Activated naive CD4-positive, alpha-beta T cell treated with anti-CD3 and anti-CD28 coated beads for 36 hours (primary cell): ENCODE results near the gene ZNF385C. TPM values are rescaled to one million over a fixed set of nuclear protein-coding genes. Genes with fewer than 3 reads are reported as not detected.
"Not testable (repeated sequence)": the region's sequence is repeated elsewhere in the genome, so short reads cannot be mapped to it uniquely, and the experiment has no call there.

Experiments
- CTCF ChIA-PET: fragments of 350-600 bp; sonication (Branson Sonifier 250); formaldehyde crosslinking; loops from one replicate; lab custom pipeline; 2021; ENCODE audit warnings: antibody characterized with exemption; lab: Charles Lee
- DNase-seq: peaks from one replicate; pipeline ENCODE4 v3.0.0-alpha.2; 2020
- H3K27ac Mint-ChIP-seq: one replicate; pipeline ENCODE4 v1.8.0; 2021; ENCODE audit warnings: mild to moderate bottlenecking, mixed read lengths
- H3K27me3 Mint-ChIP-seq: one replicate; pipeline ENCODE4 v1.8.0; 2021; ENCODE audit warnings: low read depth, mixed read lengths
- H3K36me3 Mint-ChIP-seq: one replicate; pipeline ENCODE4 v1.8.0; 2021; ENCODE audit warnings: low read depth, mixed read lengths
- H3K4me1 Mint-ChIP-seq: one replicate; pipeline ENCODE4 v1.8.0; 2021; ENCODE audit warnings: low read depth, mixed read lengths
- H3K4me3 Mint-ChIP-seq: one replicate; pipeline ENCODE4 v1.8.0; 2021; ENCODE audit warnings: mild to moderate bottlenecking, moderate library complexity, mixed read lengths
- H3K9me3 Mint-ChIP-seq: one replicate; pipeline ENCODE4 v1.8.0; 2021; ENCODE audit warnings: mixed read lengths
- intact Hi-C: fragments of 100-400 bp; cut with micrococcal nuclease; formaldehyde crosslinking; loops from one replicate; pipeline ENCODE4 v1.15.1; 2023
- total RNA-seq, 2 experiments: library from RNA; stranded (reverse); gene quantifications; one replicate each; pipeline ENCODE4 v1.2.3, GENCODE V29; 2021

The ZNF385C gene, protein sequence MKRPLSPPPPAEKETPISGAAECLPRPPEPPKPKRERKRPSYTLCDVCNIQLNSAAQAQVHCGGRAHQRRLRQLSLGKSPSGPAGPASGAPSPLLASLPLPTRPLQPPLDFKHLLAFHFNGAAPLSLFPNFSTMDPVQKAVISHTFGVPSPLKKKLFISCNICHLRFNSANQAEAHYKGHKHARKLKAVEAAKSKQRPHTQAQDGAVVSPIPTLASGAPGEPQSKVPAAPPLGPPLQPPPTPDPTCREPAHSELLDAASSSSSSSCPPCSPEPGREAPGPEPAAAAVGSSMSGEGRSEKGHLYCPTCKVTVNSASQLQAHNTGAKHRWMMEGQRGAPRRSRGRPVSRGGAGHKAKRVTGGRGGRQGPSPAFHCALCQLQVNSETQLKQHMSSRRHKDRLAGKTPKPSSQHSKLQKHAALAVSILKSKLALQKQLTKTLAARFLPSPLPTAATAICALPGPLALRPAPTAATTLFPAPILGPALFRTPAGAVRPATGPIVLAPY
- total RNA-seq = under 1 TPM; 0.36 to 0.77 TPM

GRCh38 chr17:42097691-42098631 is at the start of gene ZNF385C:
Gene ZNF385C (minus strand): TSS chr17:42098473. CDS start chr17:42063056, 35,417 bp downstream.
- CTCF ChIA-PET = interaction anchor here (0.6 to 2.6 kb wide), 5 partner anchors 29 to 436 kb away, joined by 3 to 8 read pairs (median 4); partner anchors contain the start of gene NKIRAS2
- Mint-ChIP-seq H3K4me3 (peak within 1 kb of the TSS; percentile 54), H3K4me1 (peaks cover 9% of the 10 kb centered on the region), H3K9me3 (no peaks in the 10 kb centered on the region), H3K27ac (no peak within 1 kb of the TSS), H3K27me3 (peaks cover 15% of the 10 kb centered on the region), H3K36me3 (no peaks in the 10 kb centered on the region)
- no peak for DNase-seq
- intact Hi-C loops = no loop called here

- DNase-seq = no peak
- intact Hi-C loops = no loop called here
- Mint-ChIP-seq H3K4me3 (no peak overlapping the region), H3K9me3 (no peaks in the 10 kb centered on the region), H3K27me3 (no peaks in the 10 kb centered on the region), H3K4me1 (peaks cover 28% of the 10 kb centered on the region), H3K27ac (no peak overlapping the region), H3K36me3 (peaks cover 4% of the 10 kb centered on the region)
- CTCF ChIA-PET = no interaction called here
Measured at GRCh38 chr17:42146911-42147607, 48.8 kb upstream of the ZNF385C start.

DNA sequence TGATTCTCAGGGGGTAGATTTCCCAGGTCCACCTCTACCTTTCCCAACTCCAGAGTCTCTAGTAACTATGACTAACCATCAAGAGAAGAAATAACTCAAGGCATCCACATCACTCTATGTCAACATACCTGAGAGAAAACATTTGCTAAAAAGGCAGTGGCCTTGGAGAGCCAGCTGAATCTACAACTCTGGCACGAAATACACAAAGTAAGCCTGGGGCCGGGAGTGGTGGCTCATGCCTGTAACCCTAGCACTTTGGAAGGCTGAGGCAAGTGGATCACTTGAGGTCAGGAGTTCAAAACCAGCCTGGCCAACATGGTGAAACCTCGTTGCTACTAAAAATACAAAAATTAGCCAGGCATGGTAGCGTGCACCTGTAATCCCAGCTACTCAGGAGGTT is 44.9 kb upstream of the ZNF385C start:
- H3K4me3 Mint-ChIP-seq, H3K27me3 Mint-ChIP-seq, H3K36me3 Mint-ChIP-seq, intact Hi-C loops, H3K27ac Mint-ChIP-seq, H3K9me3 Mint-ChIP-seq, DNase-seq: not testable (repeated sequence)
- CTCF ChIA-PET = interaction anchor here (0.6 to 1.4 kb wide), 2 partner anchors 14 to 25 kb away, joined by 3 read pairs; no protein-coding TSS in a partner anchor
- peaks cover 34% of the 10 kb centered on the region for H3K4me1 Mint-ChIP-seq

DNA sequence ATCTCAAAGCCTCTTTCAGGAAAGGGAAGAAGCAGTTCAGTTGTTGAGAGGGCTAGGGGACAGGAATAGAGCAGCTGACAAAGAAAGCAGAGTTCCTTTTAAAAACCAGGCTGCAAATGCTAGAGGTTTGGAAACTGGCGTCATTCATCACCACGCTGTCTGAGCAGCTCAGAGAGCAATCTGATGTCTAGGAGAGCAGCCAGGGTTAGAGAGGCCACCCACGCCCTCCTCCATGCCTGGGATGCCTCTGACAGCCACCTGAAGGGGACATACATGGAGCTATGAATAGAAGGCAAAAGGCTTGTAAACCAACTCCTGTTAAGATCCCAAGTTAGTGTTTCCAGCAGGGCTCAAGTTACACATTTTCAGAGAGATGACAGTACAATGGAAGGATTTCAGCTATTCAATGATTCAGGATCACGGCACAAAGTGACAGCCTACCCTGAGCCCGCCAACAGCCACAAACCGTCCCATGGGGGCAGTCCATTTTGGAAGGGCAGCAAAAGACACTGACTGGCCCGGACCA is 44.2 kb upstream of the ZNF385C start:
- peaks cover 5% of the 10 kb centered on the region for H3K36me3 Mint-ChIP-seq
- peaks cover 36% of the 10 kb centered on the region for H3K4me1 Mint-ChIP-seq
- H3K4me3 Mint-ChIP-seq = no peak overlapping the region
- no peak overlapping the region for H3K27ac Mint-ChIP-seq
- no peaks in the 10 kb centered on the region for H3K27me3 Mint-ChIP-seq
- H3K9me3 Mint-ChIP-seq = no peaks in the 10 kb centered on the region
- CTCF ChIA-PET = no interaction called here
- intact Hi-C loops = no loop called here
- DNase-seq = no peak

- intact Hi-C loops = no loop called here
- H3K9me3 Mint-ChIP-seq = no peaks in the 10 kb centered on the region
- CTCF ChIA-PET = interaction anchor here (0.9 kb wide), 1 partner anchor 74 kb away, joined by 4 read pairs; no protein-coding TSS in a partner anchor
Measured at GRCh38 chr17:42141382-42141781, 43.1 kb upstream of the ZNF385C start.

GRCh38 chr17:42140690-42141089 is 42.4 kb upstream of the ZNF385C start:
- H3K4me3 Mint-ChIP-seq, intact Hi-C loops, H3K27me3 Mint-ChIP-seq, H3K36me3 Mint-ChIP-seq, H3K27ac Mint-ChIP-seq, DNase-seq, H3K9me3 Mint-ChIP-seq: not testable (repeated sequence)
- peaks cover 51% of the 10 kb centered on the region for H3K4me1 Mint-ChIP-seq
- CTCF ChIA-PET = interaction anchor here (0.9 kb wide), 1 partner anchor 73 kb away, joined by 4 read pairs; no protein-coding TSS in a partner anchor

More at GRCh38 chr17:42141382-42141781, 43.1 kb upstream of the ZNF385C start:
- DNase-seq = no peak
- Mint-ChIP-seq H3K27me3 (no peaks in the 10 kb centered on the region), H3K4me3 (no peak overlapping the region), H3K27ac (no peak overlapping the region), H3K4me1 (peaks cover 44% of the 10 kb centered on the region), H3K36me3 (peaks cover 6% of the 10 kb centered on the region)

DNA sequence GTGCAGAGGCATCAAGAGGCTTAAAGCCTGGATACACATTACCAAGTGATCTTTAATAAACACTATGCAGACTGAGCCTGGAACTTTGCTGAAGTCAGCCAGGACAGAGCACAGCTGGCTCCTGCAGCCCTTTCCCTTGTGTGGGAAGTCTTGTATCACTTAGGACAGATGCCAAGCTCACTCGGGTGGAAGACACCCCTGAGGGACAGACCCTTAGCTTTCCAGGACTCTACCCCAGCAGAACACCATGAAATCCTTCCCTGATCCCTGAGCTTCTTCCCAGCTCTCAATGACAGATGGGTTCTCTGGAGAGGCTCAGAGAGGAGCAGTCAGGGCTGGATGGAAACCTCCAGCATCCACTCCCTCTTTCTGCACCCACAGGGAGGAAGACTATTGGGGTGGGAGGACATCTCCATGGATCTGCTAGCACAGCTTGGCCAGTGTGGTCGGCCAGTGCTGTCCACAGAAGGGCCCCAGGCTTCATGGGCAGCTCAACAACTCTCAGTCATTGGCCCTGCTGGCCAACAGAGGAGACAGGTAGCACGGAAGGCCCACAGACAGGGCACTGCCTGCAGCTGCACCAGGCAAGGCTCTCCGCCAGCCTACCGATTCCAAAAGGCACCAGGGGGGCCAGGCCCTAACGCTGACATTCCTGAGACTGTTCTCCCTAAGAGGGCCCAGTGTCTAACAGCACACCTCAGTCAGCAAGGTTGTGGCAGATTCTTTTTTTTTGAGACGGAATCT is 40.6 kb upstream of the ZNF385C start:
- H3K36me3 Mint-ChIP-seq = peaks cover 6% of the 10 kb centered on the region
- H3K4me3 Mint-ChIP-seq = no peak overlapping the region
- CTCF ChIA-PET = no interaction called here
- H3K9me3 Mint-ChIP-seq = no peaks in the 10 kb centered on the region
- intact Hi-C loops = no loop called here
- H3K27me3 Mint-ChIP-seq = no peaks in the 10 kb centered on the region
- DNase-seq = no peak
- H3K4me1 Mint-ChIP-seq = peaks cover 64% of the 10 kb centered on the region
- no peak overlapping the region for H3K27ac Mint-ChIP-seq

- Mint-ChIP-seq H3K9me3 (no peaks in the 10 kb centered on the region), H3K4me1 (peaks cover 73% of the 10 kb centered on the region), H3K4me3 (no peak overlapping the region), H3K27me3 (no peaks in the 10 kb centered on the region), H3K27ac (peak overlapping the region; percentile 13), H3K36me3 (peaks cover 5% of the 10 kb centered on the region)
- DNase-seq = no peak
- intact Hi-C loops = no loop called here
- CTCF ChIA-PET = interaction anchor here (0.6 to 1.3 kb wide), 6 partner anchors 12 to 305 kb away, joined by 3 to 4 read pairs (median 3); no protein-coding TSS in a partner anchor
Measured at GRCh38 chr17:42136654-42137051, 38.4 kb upstream of the ZNF385C start.

DNA sequence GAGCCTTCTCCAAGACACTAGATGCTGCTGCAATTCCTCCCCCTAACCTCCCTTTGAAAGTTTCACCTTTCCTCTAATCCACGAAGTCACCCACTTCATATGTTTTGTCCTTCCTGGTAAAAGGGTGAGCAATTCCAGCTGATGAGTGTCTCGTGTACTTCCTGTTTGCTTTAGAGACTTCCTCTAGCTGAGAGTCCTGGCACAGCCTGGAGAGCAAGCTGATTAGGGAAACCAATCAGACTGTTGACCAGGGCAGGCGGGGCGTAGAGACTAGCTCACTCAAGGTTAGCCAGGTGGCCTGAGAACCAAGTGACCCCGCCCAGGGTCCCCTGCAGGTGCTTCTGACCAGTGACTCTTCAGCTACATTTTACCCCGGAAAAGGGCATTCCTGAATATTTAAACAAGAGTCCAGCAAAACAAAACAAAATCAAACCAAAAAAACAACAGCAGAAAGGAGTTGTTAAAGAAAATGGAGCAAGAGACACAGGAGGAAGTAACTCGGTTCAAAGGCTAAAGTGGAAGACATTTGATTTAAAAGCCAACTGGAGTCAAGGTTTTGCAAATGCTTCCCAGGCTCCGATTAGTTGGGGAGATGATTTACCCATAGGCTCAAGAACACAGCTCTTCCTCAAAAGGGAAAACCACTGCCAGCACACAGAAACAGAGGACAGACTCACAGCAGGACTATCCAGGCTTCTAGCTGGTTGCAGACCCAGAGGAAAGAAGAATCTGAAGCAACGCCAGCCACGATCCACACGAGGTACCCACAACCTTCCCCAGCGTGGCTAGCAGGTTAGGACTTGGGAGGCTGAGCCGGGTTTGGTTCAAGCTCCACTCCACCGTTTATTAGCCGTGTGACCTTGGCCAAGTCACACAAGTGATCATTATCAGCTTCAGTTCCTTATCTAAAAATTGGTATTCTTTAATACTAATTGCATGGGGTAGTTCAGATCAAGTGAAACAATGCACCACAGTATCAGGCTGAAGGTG is 37.7 kb upstream of the ZNF385C start:
- CTCF ChIA-PET = interaction anchor here (0.6 to 1.4 kb wide), 6 partner anchors 16 to 306 kb away, joined by 3 to 4 read pairs (median 4); no protein-coding TSS in a partner anchor
- DNase-seq = no peak
- peaks cover 4% of the 10 kb centered on the region for H3K36me3 Mint-ChIP-seq
- intact Hi-C loops = no loop called here
- H3K9me3 Mint-ChIP-seq = no peaks in the 10 kb centered on the region
- no peaks in the 10 kb centered on the region for H3K27me3 Mint-ChIP-seq
- peaks cover 71% of the 10 kb centered on the region for H3K4me1 Mint-ChIP-seq
- H3K27ac Mint-ChIP-seq = peak overlapping the region; percentile 25
- H3K4me3 Mint-ChIP-seq = no peak overlapping the region

GRCh38 chr17:42135151-42135550 is 36.9 kb upstream of the ZNF385C start:
- intact Hi-C loops = no loop called here
- H3K4me1 Mint-ChIP-seq = peaks cover 70% of the 10 kb centered on the region
- CTCF ChIA-PET = interaction anchor here (1.4 kb wide), 1 partner anchor 15 kb away, joined by 4 read pairs; no protein-coding TSS in a partner anchor

More at GRCh38 chr17:42135151-42135550, 36.9 kb upstream of the ZNF385C start:
- DNase-seq = no peak
- Mint-ChIP-seq H3K36me3 (peaks cover 3% of the 10 kb centered on the region), H3K27ac (no peak overlapping the region), H3K27me3 (no peaks in the 10 kb centered on the region), H3K4me3 (no peak overlapping the region), H3K9me3 (no peaks in the 10 kb centered on the region)
